Neutrophil (primary cell): ENCODE measurements around the gene PAK1IP1.

Experiments
- H3K27ac ChIP-seq: fragments of 200-600 bp; sonication (generic); 2 replicates; pipeline ENCODE4 v1.5.1; 2016; ENCODE audit warnings: mild to moderate bottlenecking, moderate library complexity
- H3K27me3 ChIP-seq: fragments of 200-600 bp; sonication (generic); 2 replicates; pipeline ENCODE4 v1.6.0; 2016; ENCODE audit warnings: mild to moderate bottlenecking
- H3K36me3 ChIP-seq: fragments of 200-600 bp; sonication (generic); 2 replicates; pipeline ENCODE4 v1.5.1; 2017
- H3K4me1 ChIP-seq, 2 experiments: fragments of 200-600 bp in 1 of 2; sonication (generic) in 1 of 2; 1 replicate in 1 of 2; 2 replicates in 1 of 2; pipeline versions ENCODE4 v1.5.1 to v1.6.1; 2013 to 2016; ENCODE audit warnings: low read depth in 1 of 2, low read length in 1 of 2, mild to moderate bottlenecking in 1 of 2, moderate library complexity in 1 of 2; ENCODE audit not compliant: control insufficient read depth in 1 of 2, insufficient read depth in 1 of 2
- H3K4me3 ChIP-seq, 2 experiments: fragments of 200-600 bp in 1 of 2; sonication (generic) in 1 of 2; 1 replicate in 1 of 2; 2 replicates in 1 of 2; pipeline ENCODE4 v1.5.1; 2013 to 2016; ENCODE audit warnings: low read depth in 1 of 2, low read length in 1 of 2, mild to moderate bottlenecking in 1 of 2, moderate library complexity in 1 of 2
- H3K9me3 ChIP-seq: fragments of 200-600 bp; sonication (generic); 2 replicates; pipeline ENCODE4 v1.5.1; 2016
- CTCF ChIP-seq: fragments of 200-600 bp; sonication (generic); IDR thresholded peaks from 2 replicates; pipeline ENCODE4 v1.5.1; 2016; ENCODE audit warnings: antibody characterized with exemption

The PAK1IP1 gene

GRCh38 chr6:10742251-10742650 lies 47.5 kb downstream of the PAK1IP1 start:
- Histone ChIP-seq H3K4me1 (peaks cover 6 to 7% of the 10 kb centered on the region in 2 experiments), H3K27ac (no peak overlapping the region), H3K36me3 (no peaks in the 10 kb centered on the region), H3K27me3 (no peaks in the 10 kb centered on the region), H3K9me3 (no peaks in the 10 kb centered on the region), H3K4me3 (no peak overlapping the region)
- no peak for TF ChIP-seq CTCF

GRCh38 chr6:10743515-10743914 lies 48.7 kb downstream of the PAK1IP1 start:
- Histone ChIP-seq H3K27me3 (no peaks in the 10 kb centered on the region), H3K36me3 (no peaks in the 10 kb centered on the region), H3K4me3 (no peak overlapping the region), H3K27ac (no peak overlapping the region), H3K9me3 (no peaks in the 10 kb centered on the region), H3K4me1 (peaks cover 13 to 15% of the 10 kb centered on the region in 2 experiments)
- no peak for TF ChIP-seq CTCF

- Histone ChIP-seq H3K4me3 (no peak overlapping the region), H3K27ac (no peak overlapping the region), H3K4me1 (peaks cover 14 to 21% of the 10 kb centered on the region in 2 experiments), H3K9me3 (no peaks in the 10 kb centered on the region), H3K27me3 (no peaks in the 10 kb centered on the region), H3K36me3 (no peaks in the 10 kb centered on the region)
- TF ChIP-seq CTCF: no peak
These were observed 50.3 kb downstream of the PAK1IP1 start for GRCh38 chr6:10745116-10745515.

GRCh38 chr6:10746915-10747250 lies 52.1 kb downstream of the PAK1IP1 start:
- H3K27ac ChIP-seq: peak overlapping the region; percentile 86
- peaks cover 13% of the 10 kb centered on the region for H3K36me3 ChIP-seq
- H3K9me3 ChIP-seq: no peaks in the 10 kb centered on the region
- peak overlapping the region; percentile 64 to 77 for H3K4me3 ChIP-seq
- TF ChIP-seq CTCF: no peak
- peaks cover 14 to 21% of the 10 kb centered on the region in 2 experiments for H3K4me1 ChIP-seq
- no peaks in the 10 kb centered on the region for H3K27me3 ChIP-seq

- no peaks in the 10 kb centered on the region for H3K27me3 ChIP-seq
- H3K9me3 ChIP-seq: no peaks in the 10 kb centered on the region
- TF ChIP-seq CTCF: peak; percentile 44
- peak within 1 kb of the TSS; percentile 64 to 77 for H3K4me3 ChIP-seq
- peaks cover 16% of the 10 kb centered on the region for H3K36me3 ChIP-seq
- peak within 1 kb of the TSS; percentile 86 for H3K27ac ChIP-seq
- peaks cover 14 to 21% of the 10 kb centered on the region in 2 experiments for H3K4me1 ChIP-seq
These were observed 52.6 kb downstream of the PAK1IP1 start, which contains the start of gene TMEM14B for GRCh38 chr6:10747251-10747972. TMEM14B (plus strand) TSS chr6:10747805; CDS start chr6:10749246, 1,441 bp downstream.
